ENCODE results near the gene ARMC2. TPM values are rescaled to one million over a fixed set of nuclear protein-coding genes. Genes with fewer than 3 reads are reported as not detected.

Gene ARMC2
- total RNA-seq, 2 donors from 2014 or later, result 0.66 to 1.6 TPM

DNA sequence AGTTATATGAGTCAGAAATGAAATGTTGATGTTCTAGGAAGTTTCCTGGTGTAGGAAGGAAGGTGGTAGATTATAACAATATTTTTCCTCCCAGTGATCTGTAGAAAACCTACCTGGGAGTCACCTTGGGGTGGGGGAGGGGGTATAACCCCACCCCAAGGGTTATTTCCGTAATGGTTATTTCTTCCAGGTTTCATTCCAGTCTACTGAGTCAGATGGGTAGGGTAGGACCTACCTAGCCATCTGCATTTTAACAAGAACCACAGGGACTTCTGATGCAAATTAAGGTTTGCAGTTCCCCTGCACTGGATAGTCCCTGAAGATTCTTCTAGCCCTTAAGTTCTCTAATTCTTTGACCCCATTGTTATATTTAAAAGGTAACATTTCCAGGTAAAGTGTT is 88.9 kb downstream of the ARMC2 start:
- WGBS, 2 donors, result 96 to 100% methylated on average over 1 of the region's 1 CpG
- Histone ChIP-seq H3K27ac (no peak overlapping the region), H3K27me3 (no peaks in the 10 kb centered on the region), H3K36me3 (replicated peaks in 1 of 2; ENCODE audit: insufficient read depth in 1 of 2, low read depth in 2 of 2) (no peaks in the 10 kb centered on the region), H3K4me1 (peaks cover 3% of the 10 kb centered on the region), H3K9me3 (no peaks in the 10 kb centered on the region), H3K4me3 (no peak overlapping the region)
- DNase-seq, result no peak
- TF ChIP-seq POLR2A (IDR thresholded peaks at IDR 0.05), result no peak
- TF ChIP-seq, protein P1, sequence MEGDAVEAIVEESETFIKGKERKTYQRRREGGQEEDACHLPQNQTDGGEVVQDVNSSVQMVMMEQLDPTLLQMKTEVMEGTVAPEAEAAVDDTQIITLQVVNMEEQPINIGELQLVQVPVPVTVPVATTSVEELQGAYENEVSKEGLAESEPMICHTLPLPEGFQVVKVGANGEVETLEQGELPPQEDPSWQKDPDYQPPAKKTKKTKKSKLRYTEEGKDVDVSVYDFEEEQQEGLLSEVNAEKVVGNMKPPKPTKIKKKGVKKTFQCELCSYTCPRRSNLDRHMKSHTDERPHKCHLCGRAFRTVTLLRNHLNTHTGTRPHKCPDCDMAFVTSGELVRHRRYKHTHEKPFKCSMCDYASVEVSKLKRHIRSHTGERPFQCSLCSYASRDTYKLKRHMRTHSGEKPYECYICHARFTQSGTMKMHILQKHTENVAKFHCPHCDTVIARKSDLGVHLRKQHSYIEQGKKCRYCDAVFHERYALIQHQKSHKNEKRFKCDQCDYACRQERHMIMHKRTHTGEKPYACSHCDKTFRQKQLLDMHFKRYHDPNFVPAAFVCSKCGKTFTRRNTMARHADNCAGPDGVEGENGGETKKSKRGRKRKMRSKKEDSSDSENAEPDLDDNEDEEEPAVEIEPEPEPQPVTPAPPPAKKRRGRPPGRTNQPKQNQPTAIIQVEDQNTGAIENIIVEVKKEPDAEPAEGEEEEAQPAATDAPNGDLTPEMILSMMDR (IDR thresholded peaks at IDR 0.05), result no peak
- intact Hi-C loops (cut with DNase I), result no loop called here
- no peak for ATAC-seq

DNA sequence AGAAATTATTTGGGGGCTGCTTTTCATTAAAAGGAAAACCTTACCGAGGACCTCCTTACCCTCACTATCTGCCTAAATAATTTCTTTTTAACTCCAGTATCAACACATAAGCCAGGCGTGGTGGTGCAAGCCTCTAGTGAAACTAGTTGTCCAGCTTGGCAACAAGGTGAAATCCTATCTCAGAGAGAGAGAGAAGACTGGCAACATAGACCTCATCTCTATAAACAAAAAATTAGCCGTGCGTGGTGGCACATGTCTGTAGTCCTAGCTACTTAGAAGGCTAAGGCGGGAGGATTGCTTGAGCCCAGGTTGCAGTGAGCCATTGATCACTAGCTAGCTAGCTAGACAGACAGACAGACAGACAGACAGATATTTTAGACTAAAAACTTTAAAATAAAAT is 92.5 kb downstream of the ARMC2 start:
- intact Hi-C loops (cut with DNase I), result no loop called here
- DNase-seq (no peak), ATAC-seq (no peak)
- 91 to 97% methylated on average over 5 of the region's 5 CpGs for WGBS, 2 donors
- no peaks in the 10 kb centered on the region for H3K27me3 ChIP-seq
- H3K9me3 ChIP-seq, result no peaks in the 10 kb centered on the region
- TF ChIP-seq, protein P1 (IDR thresholded peaks at IDR 0.05), result no peak
- no peak for TF ChIP-seq POLR2A (IDR thresholded peaks at IDR 0.05)
- no peak overlapping the region for H3K4me3 ChIP-seq
- no peaks in the 10 kb centered on the region for H3K36me3 ChIP-seq (replicated peaks in 1 of 2; ENCODE audit: insufficient read depth in 1 of 2, low read depth in 2 of 2)
- peaks cover 15% of the 10 kb centered on the region for H3K4me1 ChIP-seq
- H3K27ac ChIP-seq, result no peak overlapping the region

DNA sequence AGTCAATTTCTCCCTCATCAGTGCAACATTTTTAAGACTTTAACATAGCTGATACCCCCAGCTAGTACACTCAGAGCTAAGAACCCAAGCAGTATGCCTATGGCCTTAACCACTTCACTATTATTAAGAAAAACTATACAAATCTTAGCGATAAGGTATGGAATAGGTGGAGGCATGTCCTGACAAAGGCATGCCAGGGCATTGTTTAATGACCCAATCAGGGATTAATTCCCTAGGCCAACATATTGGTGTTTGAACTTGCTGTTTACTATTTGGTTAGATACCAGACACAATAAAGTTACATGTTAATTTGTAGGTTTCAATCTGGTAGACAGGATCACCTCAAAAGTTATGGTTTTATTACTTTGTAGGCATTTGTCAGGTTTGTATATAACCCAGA is 93.1 kb downstream of the ARMC2 start:
- TF ChIP-seq, protein P1 (IDR thresholded peaks at IDR 0.05), result no peak
- TF ChIP-seq POLR2A (IDR thresholded peaks at IDR 0.05), result no peak
- DNase-seq (no peak), ATAC-seq (no peak)
- Histone ChIP-seq H3K27ac (no peak overlapping the region), H3K9me3 (no peaks in the 10 kb centered on the region), H3K27me3 (no peaks in the 10 kb centered on the region), H3K36me3 (replicated peaks in 1 of 2; ENCODE audit: insufficient read depth in 1 of 2, low read depth in 2 of 2) (no peaks in the 10 kb centered on the region), H3K4me1 (peaks cover 20% of the 10 kb centered on the region), H3K4me3 (no peak overlapping the region)
- 76 to 93% methylated on average over 1 of the region's 1 CpG for WGBS, 2 donors
- intact Hi-C loops (cut with DNase I), result no loop called here

DNA sequence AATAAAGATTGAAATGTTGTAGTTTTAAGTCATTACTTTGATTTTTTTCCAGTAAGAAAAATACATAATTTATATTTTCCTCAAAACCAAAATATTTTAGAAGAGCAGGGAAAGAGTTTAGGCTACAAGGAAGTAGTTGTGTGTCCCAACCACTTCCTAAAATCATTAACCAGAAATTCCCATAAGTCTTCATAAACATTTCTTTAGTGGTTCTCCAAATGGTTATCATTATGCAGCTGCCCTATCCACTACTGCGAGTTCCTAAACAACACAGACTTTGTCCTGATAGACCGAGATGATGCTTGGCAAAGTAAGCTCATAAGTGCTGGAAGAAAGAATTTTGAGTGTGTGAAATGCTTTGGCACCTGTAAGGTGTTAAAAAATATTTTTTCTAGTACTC is 93.6 kb downstream of the ARMC2 start:
- peaks cover 26% of the 10 kb centered on the region for H3K4me1 ChIP-seq
- ATAC-seq (no peak), DNase-seq (no peak)
- intact Hi-C loops (cut with DNase I), result no loop called here
- H3K27me3 ChIP-seq, result no peaks in the 10 kb centered on the region
- 31 to 45% methylated on average over 2 of the region's 2 CpGs for whole genome bisulfite sequencing, 2 donors
- TF ChIP-seq POLR2A (IDR thresholded peaks at IDR 0.05), result no peak
- TF ChIP-seq, protein P1 (IDR thresholded peaks at IDR 0.05), result no peak
- H3K27ac ChIP-seq, result no peak overlapping the region
- no peaks in the 10 kb centered on the region for H3K36me3 ChIP-seq (replicated peaks in 1 of 2; ENCODE audit: insufficient read depth in 1 of 2, low read depth in 2 of 2)
- no peaks in the 10 kb centered on the region for H3K9me3 ChIP-seq
- no peak overlapping the region for H3K4me3 ChIP-seq
